GM12892 (cell line): ENCODE measurements around the gene TRRAP.

Experiments
- DNase-seq: peaks from one replicate; pipeline ENCODE4 v3.0.0; 2011; ENCODE audit not compliant: insufficient read length
- FAIRE-seq: peaks from 2 replicates; lab custom pipeline; 2011; peaks lifted over from hg19 to GRCh38; lab: Jason Lieb, UNC
- POLR2A ChIP-seq: IDR thresholded peaks from 2 replicates; pipeline ENCODE4 v1.6.1; 2011; ENCODE audit warnings: low read depth, low read length, control low read depth
- POLR2AphosphoS5 ChIP-seq: IDR thresholded peaks from 2 replicates; pipeline ENCODE4 v1.6.1; 2011; ENCODE audit warnings: low read depth, low read length, control low read depth
- TAF1 ChIP-seq: IDR thresholded peaks from 2 replicates; pipeline ENCODE4 v1.6.1; 2011; ENCODE audit warnings: low read depth, mild to moderate bottlenecking, control low read depth, low read length, borderline replicate concordance

The TRRAP gene

DNA sequence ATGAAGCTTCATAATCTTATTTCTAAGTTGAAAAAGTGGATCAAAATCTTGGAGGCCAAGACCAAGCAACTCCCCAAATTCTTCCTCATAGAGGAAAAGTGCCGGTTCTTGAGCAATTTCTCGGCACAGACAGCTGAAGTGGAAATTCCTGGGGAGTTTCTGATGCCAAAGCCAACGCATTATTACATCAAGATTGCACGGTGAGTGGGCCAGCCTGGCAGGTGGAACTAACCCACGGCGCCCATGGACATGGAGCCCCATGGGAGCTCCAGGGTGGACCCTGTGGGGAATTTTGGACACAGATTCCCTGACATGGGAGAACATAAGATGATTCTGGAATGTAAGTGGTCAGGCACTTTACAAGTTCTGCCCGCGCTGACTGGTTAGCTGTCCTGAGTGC lies 125.9 kb downstream of the TRRAP start:
- no peak for TF ChIP-seq POLR2A
- no peak for TF ChIP-seq TAF1
- TF ChIP-seq POLR2AphosphoS5: no peak
- DNase-seq: no peak
- no peak for FAIRE-seq

DNA sequence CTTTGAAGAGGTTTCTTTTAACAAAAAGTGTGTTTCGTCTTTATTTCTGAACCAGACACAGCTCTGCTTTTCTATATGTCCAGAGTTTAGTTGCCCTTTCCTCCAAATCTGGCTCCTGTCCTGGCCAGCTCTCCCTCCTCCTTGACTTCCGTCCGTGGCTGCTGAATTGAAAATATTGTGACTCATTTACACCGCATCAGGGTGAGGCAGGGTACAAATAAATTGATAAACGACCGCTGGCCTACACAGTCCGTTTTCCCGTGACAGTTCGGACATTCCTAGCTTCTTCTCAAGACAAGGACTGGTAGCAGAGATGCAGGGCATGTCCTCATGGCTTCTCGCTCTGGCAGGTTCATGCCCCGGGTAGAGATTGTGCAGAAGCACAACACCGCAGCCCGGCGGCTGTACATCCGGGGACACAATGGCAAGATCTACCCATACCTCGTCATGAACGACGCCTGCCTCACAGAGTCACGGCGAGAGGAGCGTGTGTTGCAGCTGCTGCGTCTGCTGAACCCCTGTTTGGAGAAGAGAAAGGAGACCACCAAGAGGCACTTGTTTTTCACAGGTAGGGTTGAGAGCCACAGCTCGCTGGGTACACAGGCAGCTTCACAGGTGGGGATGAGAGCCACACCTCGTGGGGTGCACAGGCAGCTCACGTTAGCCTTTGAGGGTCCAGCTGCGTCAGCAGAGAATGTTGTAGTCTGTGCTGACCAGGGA lies 126.6 kb downstream of the TRRAP start:
- TF ChIP-seq POLR2A: no peak
- no peak for TF ChIP-seq TAF1
- no peak for TF ChIP-seq POLR2AphosphoS5
- FAIRE-seq: no peak

DNA sequence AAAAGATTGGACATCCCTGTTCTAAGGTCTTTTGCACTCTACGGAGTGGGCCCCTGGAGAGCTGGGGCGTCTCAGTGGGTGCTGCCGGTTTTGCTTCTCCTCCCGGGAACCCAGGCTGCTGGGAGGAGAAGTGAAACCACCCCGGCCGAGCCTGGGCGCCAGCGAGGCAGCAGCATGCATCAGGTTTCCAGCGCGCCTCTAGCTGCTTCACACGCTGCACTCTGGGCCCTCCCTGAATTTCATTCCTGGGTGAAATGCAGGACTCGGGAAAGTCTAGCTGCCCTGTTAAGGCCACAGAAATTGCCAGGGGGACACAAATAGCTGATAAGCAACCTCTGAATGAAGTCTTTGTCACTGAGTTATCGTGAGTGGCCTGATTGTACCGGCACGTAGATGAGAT lies 127.4 kb downstream of the TRRAP start:
- FAIRE-seq: no peak
- no peak for DNase-seq
- TF ChIP-seq POLR2AphosphoS5 (no peak), POLR2A (no peak), TAF1 (no peak)

More for the DNA sequence above, 126.6 kb downstream of the TRRAP start:
- DNase-seq: no peak

DNA sequence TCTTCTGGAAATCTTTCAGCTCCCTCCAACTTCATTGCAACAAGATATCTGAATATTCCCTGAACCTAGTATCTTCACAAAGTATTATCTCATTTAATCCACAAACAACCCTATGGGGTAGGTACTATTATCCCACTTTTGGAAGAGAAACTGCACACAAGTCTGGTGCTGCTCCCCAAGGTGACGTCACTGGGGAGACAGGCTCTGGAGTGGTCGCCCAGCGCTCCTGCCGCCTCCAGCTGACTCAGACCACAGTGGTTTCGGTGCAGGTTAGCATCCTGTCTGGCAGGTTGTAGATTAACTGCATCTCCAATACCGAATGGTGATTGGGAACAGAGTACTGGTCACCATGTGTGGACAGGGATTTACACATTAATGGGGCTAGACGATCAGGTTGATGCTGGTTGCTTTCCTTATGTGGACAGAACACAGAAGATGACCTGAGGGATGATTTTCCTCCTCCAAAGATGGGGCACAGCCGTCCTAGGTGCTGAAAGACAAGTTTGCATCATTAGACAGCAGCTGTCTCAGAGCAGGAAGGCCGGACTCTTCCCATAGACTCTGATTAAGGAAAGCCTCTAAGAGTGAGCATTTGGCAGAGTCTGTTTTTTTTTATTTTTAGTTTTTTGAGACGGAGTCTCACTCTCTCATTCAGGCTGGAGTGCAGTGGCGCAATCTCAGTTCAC lies 128.6 kb downstream of the TRRAP start:
- FAIRE-seq (no peak), DNase-seq (no peak)
- no peak for TF ChIP-seq POLR2A
- no peak for TF ChIP-seq TAF1
- TF ChIP-seq POLR2AphosphoS5: no peak

DNA sequence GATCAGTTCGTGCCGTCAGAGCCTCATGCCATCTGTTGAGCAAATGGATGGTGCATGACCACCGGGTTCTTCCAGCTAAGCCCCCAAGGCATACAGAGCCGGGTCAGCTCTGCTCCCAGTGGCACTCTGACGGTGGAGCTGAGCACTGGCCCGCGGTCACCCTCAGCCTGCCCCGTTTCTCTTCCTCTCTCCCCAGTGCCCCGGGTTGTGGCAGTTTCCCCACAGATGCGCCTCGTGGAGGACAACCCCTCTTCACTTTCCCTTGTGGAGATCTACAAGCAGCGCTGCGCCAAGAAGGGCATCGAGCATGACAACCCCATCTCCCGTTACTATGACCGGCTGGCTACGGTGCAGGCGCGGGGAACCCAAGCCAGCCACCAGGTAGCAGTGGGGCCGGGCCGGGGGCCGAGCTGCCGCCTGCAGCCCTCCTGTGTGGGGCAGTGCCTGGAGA lies 129.9 kb downstream of the TRRAP start:
- no peak for TF ChIP-seq POLR2A
- FAIRE-seq (no peak), DNase-seq (no peak)

DNA sequence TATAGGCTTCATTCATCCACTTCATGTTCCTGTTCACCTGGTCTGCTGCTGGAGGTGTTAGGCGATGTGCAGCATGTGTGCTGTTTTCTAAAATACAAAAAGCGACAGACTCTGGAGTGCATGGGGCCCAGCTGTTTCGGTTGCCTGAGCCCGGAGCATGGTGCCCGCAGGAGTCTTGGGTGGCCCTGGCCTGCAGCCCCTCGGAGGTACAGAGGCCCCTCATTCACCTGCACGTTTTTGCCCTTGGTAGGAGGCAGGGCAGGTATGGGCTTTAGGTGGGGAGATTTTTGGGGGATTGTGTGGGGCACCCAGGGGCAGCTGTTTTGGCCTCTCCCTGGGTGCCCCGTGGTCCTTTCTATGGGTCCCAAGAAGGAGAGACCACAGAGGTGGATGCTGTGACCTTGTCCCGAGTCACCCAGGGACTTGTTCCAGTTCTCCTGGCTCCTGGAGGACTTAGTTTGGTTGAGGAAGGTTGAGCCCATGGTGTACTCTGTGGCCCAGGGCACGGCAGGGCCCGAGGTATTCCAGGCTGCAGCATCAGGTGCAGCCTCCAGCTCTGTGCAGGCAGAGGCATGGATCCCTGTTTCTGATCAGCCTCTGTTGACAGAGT lies 130.7 kb downstream of the TRRAP start:
- no peak for TF ChIP-seq TAF1
- no peak for TF ChIP-seq POLR2AphosphoS5
- no peak for TF ChIP-seq POLR2A
- DNase-seq: no peak
- FAIRE-seq: no peak

DNA sequence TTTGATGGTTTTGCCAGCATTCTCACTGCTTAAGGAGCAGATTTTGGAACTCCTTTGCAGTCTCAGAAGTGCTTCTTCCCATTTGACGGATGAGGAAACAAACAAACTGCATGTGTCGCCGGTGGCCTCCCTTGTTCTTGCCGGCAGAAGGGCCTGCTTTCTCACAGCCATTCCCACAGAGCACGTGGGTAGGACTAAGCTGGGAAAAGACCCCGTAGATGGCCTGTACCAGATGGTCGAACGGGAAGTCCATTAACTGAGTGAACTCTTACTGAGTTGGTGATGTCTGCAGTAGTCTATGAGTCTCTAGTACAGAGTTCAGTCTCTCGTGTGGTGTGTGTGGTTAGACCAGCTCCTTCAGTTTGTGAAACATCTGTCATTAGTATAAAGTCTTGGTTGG lies 131.9 kb downstream of the TRRAP start:
- FAIRE-seq (no peak), DNase-seq (no peak)
- TF ChIP-seq TAF1 (no peak), POLR2AphosphoS5 (no peak), POLR2A (no peak)

DNA sequence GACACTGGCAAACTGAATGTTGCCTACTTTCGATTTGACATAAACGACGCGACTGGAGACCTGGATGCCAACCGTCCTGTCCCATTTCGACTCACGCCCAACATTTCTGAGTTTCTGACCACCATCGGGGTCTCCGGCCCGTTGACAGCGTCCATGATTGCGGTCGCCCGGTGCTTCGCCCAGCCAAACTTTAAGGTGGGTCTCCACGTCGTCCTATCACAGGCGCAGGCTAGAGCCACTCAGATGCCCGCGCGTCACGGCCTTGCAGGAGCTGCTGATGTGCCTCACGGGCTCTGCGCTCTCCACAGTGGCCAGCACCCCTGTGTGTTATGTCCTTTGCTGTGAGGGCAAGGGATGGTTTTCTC lies 133.0 kb downstream of the TRRAP start:
- no peak for DNase-seq
- TF ChIP-seq POLR2A (no peak), POLR2AphosphoS5 (no peak), TAF1 (no peak)
- FAIRE-seq: no peak

DNA sequence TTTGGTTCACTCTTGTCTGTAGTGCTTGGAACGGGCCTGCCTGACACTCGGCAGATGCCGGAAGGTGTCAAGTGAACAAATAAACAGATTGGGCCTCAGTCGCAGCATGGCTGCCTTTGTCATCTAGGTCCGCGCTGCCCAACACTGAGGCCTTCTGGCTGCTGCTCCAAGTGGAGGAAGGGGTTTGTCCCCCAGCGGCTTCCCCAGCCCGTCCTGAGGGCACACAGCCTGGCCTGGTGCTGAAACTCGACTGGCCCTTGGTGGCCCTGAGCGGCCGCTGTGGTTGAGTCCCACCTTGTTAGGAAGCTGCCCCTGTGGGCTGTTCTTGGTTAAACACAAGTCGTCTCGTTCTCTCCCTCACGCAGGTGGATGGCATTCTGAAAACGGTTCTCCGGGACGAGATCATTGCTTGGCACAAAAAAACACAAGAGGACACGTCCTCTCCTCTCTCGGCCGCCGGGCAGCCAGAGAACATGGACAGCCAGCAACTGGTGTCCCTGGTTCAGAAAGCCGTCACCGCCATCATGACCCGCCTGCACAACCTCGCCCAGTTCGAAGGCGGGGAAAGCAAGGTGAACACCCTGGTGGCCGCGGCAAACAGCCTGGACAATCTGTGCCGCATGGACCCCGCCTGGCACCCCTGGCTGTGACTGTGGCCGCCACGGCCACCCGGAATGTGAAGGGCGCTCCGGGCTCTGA lies 133.5 kb downstream of the TRRAP start:
- DNase-seq (no peak), FAIRE-seq (no peak)
- TF ChIP-seq POLR2A (no peak), TAF1 (no peak), POLR2AphosphoS5 (no peak)

DNA sequence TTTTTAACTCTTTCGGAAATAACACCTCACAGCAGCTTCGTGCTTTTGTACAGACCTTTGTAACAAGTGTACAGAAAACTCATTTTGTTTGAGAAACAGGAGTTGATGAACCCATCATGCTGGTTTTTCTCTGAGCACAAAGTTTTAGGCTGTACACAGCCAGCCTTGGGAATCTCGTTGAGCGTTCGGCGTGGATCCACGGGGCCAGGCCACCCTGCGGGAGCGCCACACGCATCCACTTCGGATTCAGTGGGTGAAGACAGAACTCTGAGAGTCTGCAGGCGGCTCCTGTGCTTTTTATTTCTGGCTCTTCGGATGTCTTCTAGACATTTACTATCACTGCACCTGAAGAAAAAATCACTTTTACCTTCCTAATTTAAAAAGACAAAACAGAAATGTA lies 134.4 kb downstream of the TRRAP start:
- TF ChIP-seq POLR2A (no peak), POLR2AphosphoS5 (no peak), TAF1 (no peak)
- FAIRE-seq: no peak
- no peak for DNase-seq

DNA sequence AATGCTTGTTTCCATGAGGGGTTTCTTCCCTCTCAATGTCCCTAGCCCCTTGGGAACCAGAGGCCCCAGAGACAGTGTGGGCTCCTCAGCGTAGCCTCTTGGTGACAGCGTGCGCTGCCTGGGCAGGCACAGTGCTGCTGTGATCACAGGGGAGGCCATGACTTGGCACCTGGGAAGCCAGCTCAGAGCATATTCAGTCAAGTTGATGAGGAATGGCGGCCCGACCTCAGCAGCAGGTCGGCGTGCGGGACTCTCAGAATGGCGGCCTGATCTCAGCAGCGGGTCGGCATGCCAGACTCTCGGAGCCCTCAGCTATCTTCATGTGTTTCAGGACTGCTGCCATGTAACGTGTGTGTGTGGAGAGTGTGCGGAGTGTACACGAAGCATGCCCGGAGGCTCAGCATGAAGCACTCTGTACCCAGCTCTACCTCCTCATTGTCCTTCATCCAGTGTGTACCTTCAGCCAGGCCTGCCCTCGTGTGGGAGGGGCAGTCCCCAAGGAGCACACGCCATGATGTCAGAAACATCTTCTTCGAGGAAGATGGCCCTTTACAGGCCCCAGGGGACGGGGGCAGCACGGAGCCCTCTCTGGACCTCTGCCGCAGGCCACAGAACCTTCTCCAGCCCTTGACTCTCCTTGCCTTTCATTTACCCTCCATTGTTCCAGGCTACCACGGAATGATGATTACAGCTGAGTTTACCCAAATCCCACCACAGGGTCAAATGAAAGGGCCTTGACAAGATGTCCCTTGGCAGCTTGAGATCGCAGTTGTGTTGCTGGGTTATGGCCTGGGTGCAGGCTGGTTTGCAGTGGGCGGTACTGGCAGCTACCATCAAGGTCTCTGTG lies 135.2 kb downstream of the TRRAP start:
- FAIRE-seq (no peak), DNase-seq (no peak)
- TF ChIP-seq POLR2A: no peak
- no peak for TF ChIP-seq POLR2AphosphoS5
- no peak for TF ChIP-seq TAF1
